ENCODE data around the gene TRMT5. TPM values are rescaled to one million over a fixed set of nuclear protein-coding genes. Genes with fewer than 3 reads are reported as not detected.

TRMT5 gene
- total and polyA plus RNA-seq, 2 of the 8 experiments (the other 6 are each of a cell fraction or from before 2014, with no cell fraction given): 4.3 to 24.2 TPM

DNA sequence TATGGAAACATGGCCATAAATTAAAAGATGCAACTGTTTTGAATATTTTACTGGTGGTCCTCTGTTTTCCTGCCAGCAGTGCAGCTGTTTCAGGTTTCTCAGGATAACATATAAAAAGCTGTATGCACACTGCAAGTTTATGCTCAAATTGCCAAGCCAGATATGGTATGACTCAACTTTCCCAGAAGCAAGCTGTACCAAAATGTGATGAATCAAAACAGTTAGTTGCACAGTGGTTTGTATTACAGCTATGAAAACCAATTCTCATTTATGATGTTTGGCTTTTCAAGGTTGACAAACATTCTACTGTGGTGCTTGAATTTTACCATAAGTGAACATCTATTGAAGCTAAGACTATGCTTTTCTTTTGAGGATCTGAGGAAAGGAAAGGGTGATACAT lies 15.5 kb downstream of the TRMT5 start:
- ChIA-PET POLR2A (ENCODE audit: partially characterized antibody) (no interaction called here), CTCF (ENCODE audit: partially characterized antibody) (no interaction called here)
- H2BK12ac ChIP-seq (ENCODE audit: low read depth, low read length): no peak overlapping the region
- no peak overlapping the region for H2AFZ ChIP-seq (ENCODE audit: low read length)
- H3K4ac ChIP-seq (replicated peaks; ENCODE audit: insufficient read length, low read depth, low read length): no peak overlapping the region
- no peak overlapping the region for H3K14ac ChIP-seq (ENCODE audit: insufficient read length)
- TF ChIP-seq MAFK (IDR thresholded peaks at IDR 0.05; ENCODE audit: low read depth, low read length) (no peak), CHD1 (IDR thresholded peaks at IDR 0.05; ENCODE audit: low read depth, low read length) (no peak), KDM1A (IDR thresholded peaks at IDR 0.05; ENCODE audit: borderline replicate concordance, low read length) (no peak), TCF12 (IDR thresholded peaks at IDR 0.05; ENCODE audit: low read depth, low read length) (no peak), GTF2F1 (IDR thresholded peaks at IDR 0.05; ENCODE audit: borderline replicate concordance, low read depth, low read length) (no peak), CBX8 (IDR thresholded peaks at IDR 0.05; ENCODE audit: borderline replicate concordance, low read depth, low read length) (no peak)
- H3K27ac ChIP-seq (ENCODE audit: low read depth, low read length): no peak overlapping the region
- H3K18ac ChIP-seq (ENCODE audit: extremely low read depth, low read length): no peak overlapping the region
- no peaks in the 10 kb centered on the region for H3K4me1 ChIP-seq (replicated peaks in 1 of 4; ENCODE audit: control insufficient read depth in 3 of 4, insufficient read depth in 4 of 4, low read length in 3 of 4)
- H3K56ac ChIP-seq (replicated peaks; ENCODE audit: insufficient read length, low read depth, low read length): no peak overlapping the region
- no peak overlapping the region for H2AK5ac ChIP-seq (ENCODE audit: low read depth, low read length)
- H4K8ac ChIP-seq (ENCODE audit: extremely low read depth, insufficient read depth, low read length): no peak overlapping the region
- peaks cover 0 to 2% of the 10 kb centered on the region in 2 experiments for H4K20me1 ChIP-seq (replicated peaks in 1 of 2; ENCODE audit: control insufficient read depth in 1 of 2, insufficient read depth in 2 of 2, low read length in 2 of 2)
- H3K4me3 ChIP-seq (ENCODE audit: extremely low read depth in 1 of 4, insufficient read depth in 2 of 4, low read depth in 3 of 4, low read length in 4 of 4): no peak overlapping the region
- DNase-seq (ENCODE audit: low read depth in 1 of 2, low spot score in 2 of 2) (no peak), FAIRE-seq (no peak)
- no peak overlapping the region for H2BK5ac ChIP-seq (ENCODE audit: low read depth, low read length)
- no peak overlapping the region for H4K5ac ChIP-seq (ENCODE audit: insufficient read length, low read depth, low read length)
- H3K9ac ChIP-seq (replicated peaks in 1 of 4; ENCODE audit: extremely low read depth in 1 of 4, low read depth in 3 of 4, low read length in 3 of 4): no peak overlapping the region
- no peak overlapping the region for H3K23ac ChIP-seq (ENCODE audit: insufficient read length)
- no peaks in the 10 kb centered on the region for H3K79me1 ChIP-seq (ENCODE audit: low read depth, low read length)
- no peaks in the 10 kb centered on the region for H3K27me3 ChIP-seq (replicated peaks in 1 of 4; ENCODE audit: control insufficient read depth in 3 of 4, extremely low read depth in 1 of 4, insufficient read depth in 3 of 4, low read length in 3 of 4)
- no peak overlapping the region for H2BK20ac ChIP-seq (ENCODE audit: low read length)
- no peaks in the 10 kb centered on the region; the same call in 1 of the 2 replicates for H3K23me2 ChIP-seq (ENCODE audit: low read depth, low read length)
- H3K79me2 ChIP-seq (ENCODE audit: control insufficient read depth in 1 of 2, insufficient read depth in 2 of 2, low read length in 2 of 2): no peaks in the 10 kb centered on the region
- no peak overlapping the region for H2BK120ac ChIP-seq (replicated peaks; ENCODE audit: low read depth, low read length)
- H2BK15ac ChIP-seq (ENCODE audit: low read length): no peak overlapping the region
- H3K4me2 ChIP-seq (ENCODE audit: insufficient read depth in 1 of 2, low read depth in 2 of 2, low read length in 2 of 2): no peak overlapping the region
- no peaks in the 10 kb centered on the region; a peak in 1 of 8 replicates for H3K36me3 ChIP-seq (ENCODE audit: control insufficient read depth in 2 of 4, insufficient read depth in 4 of 4, low read length in 3 of 4)
- no peaks in the 10 kb centered on the region for H3K9me3 ChIP-seq (ENCODE audit: insufficient read depth in 2 of 2, low read depth in 1 of 2, low read length in 1 of 2)
- H4K91ac ChIP-seq (replicated peaks; ENCODE audit: insufficient read length, low read length): no peak overlapping the region
